CD14-positive monocyte (primary cell): Measurements from ENCODE around the gene TOGARAM1. TPM values are rescaled to one million over a fixed set of nuclear protein-coding genes. Genes with fewer than 3 reads are reported as not detected.

Source experiments
- DNase-seq, 3 donors: peaks; one replicate each; pipeline ENCODE4 v3.0.0-alpha.2; 2011 to 2022
- H2AFZ ChIP-seq: 2 replicates; pipeline ENCODE4 v1.6.0; 2012; ENCODE audit warnings: mild to moderate bottlenecking, low read depth, low read length, inconsistent platforms; ENCODE audit not compliant: insufficient read depth, poor library complexity, severe bottlenecking
- H3K27ac ChIP-seq, 2 donors: 1 replicate in 1 of 2; 2 replicates in 1 of 2; pipeline ENCODE4 v1.5.1; 2012 to 2013; ENCODE audit warnings: low read length in 2 of 2, control low read depth in 1 of 2, inconsistent platforms in 1 of 2, low read depth in 1 of 2, mild to moderate bottlenecking in 1 of 2
- H3K27me3 ChIP-seq, 2 donors: one replicate each; pipeline versions ENCODE4 v1.6.0 to v1.6.1; 2011 to 2013; ENCODE audit warnings: low read length in 2 of 2; ENCODE audit not compliant: control insufficient read depth in 2 of 2, insufficient read depth in 2 of 2
- H3K36me3 ChIP-seq, 2 donors: replicated peaks in 1 of 2; 1 replicate in 1 of 2; 2 replicates in 1 of 2; pipeline versions ENCODE4 v1.5.1 to v1.6.1; 2012 to 2013; ENCODE audit warnings: low read length in 2 of 2, control low read depth in 1 of 2, inconsistent platforms in 1 of 2, mild to moderate bottlenecking in 1 of 2; ENCODE audit not compliant: insufficient read depth in 2 of 2, control insufficient read depth in 1 of 2
- H3K4me1 ChIP-seq, 2 donors: 1 replicate in 1 of 2; 2 replicates in 1 of 2; pipeline versions ENCODE4 v1.5.1 to v1.6.1; 2012 to 2013; ENCODE audit warnings: low read length in 2 of 2, control low read depth in 1 of 2, inconsistent platforms in 1 of 2, mild to moderate bottlenecking in 1 of 2, moderate library complexity in 1 of 2; ENCODE audit not compliant: insufficient read depth in 2 of 2, control insufficient read depth in 1 of 2
- H3K4me2 ChIP-seq: replicated peaks from 2 replicates; pipeline ENCODE3; 2012; ENCODE audit warnings: low read length, moderate library complexity, mild to moderate bottlenecking; ENCODE audit not compliant: poor library complexity, severe bottlenecking; ENCODE audit errors: extremely low read depth
- H3K4me3 ChIP-seq, 3 experiments: fragments of 200-600 bp in 1 of 3; sonication (generic) in 1 of 3; replicated peaks in 1 of 3; 1 replicate in 2 of 3; 2 replicates in 1 of 3; pipeline ENCODE4 v1.5.1; 2011 to 2013; ENCODE audit warnings: low read length in 3 of 3, mild to moderate bottlenecking in 3 of 3, control low read depth in 2 of 3, low read depth in 2 of 3, inconsistent platforms in 1 of 3, moderate library complexity in 1 of 3
- H3K79me2 ChIP-seq: 2 replicates; pipeline ENCODE4 v1.6.0; 2012; ENCODE audit warnings: mild to moderate bottlenecking, control low read depth, inconsistent platforms, low read length, moderate library complexity; ENCODE audit not compliant: insufficient read depth
- H3K9ac ChIP-seq: 2 replicates; pipeline ENCODE4 v1.6.0; 2017; ENCODE audit warnings: low read length, mild to moderate bottlenecking; ENCODE audit not compliant: insufficient read depth, poor library complexity, severe bottlenecking
- H3K9me3 ChIP-seq, 2 donors: replicated peaks in 1 of 2; 1 replicate in 1 of 2; 2 replicates in 1 of 2; pipeline versions ENCODE4 v1.5.1 to v1.6.1; 2012 to 2013; ENCODE audit warnings: low read length in 2 of 2, control low read depth in 1 of 2; ENCODE audit not compliant: control insufficient read depth in 1 of 2, insufficient read depth in 1 of 2
- H4K20me1 ChIP-seq: 2 replicates; pipeline ENCODE4 v1.6.0; 2012; ENCODE audit warnings: mild to moderate bottlenecking, low read length, control low read depth, moderate library complexity; ENCODE audit not compliant: insufficient read depth
- H3K27ac Mint-ChIP-seq, 7 donors: one replicate each; pipeline ENCODE4 v1.8.0; 2020; ENCODE audit warnings: mild to moderate bottlenecking in 7 of 7, mixed read lengths in 7 of 7, moderate library complexity in 6 of 7, inconsistent platforms in 2 of 7
- H3K27me3 Mint-ChIP-seq, 3 donors: one replicate each; pipeline ENCODE4 v1.8.0; 2021 to 2022; ENCODE audit warnings: low read depth in 3 of 3, mild to moderate bottlenecking in 3 of 3, mixed read lengths in 3 of 3, moderate library complexity in 3 of 3, inconsistent platforms in 1 of 3
- H3K36me3 Mint-ChIP-seq, 2 donors: one replicate each; pipeline ENCODE4 v1.8.0; 2020; ENCODE audit warnings: mixed read lengths in 2 of 2, inconsistent platforms in 1 of 2, mild to moderate bottlenecking in 1 of 2
- H3K4me1 Mint-ChIP-seq: one replicate; pipeline ENCODE4 v1.8.0; 2020; ENCODE audit warnings: mild to moderate bottlenecking, mixed read lengths
- H3K4me3 Mint-ChIP-seq, 2 donors: one replicate each; pipeline ENCODE4 v1.8.0; 2020; ENCODE audit warnings: mild to moderate bottlenecking in 2 of 2, mixed read lengths in 2 of 2, moderate library complexity in 1 of 2
- H3K9me3 Mint-ChIP-seq, 7 donors: one replicate each; pipeline ENCODE4 v1.8.0; 2020 to 2022; ENCODE audit warnings: mixed read lengths in 7 of 7, mild to moderate bottlenecking in 6 of 7, moderate library complexity in 6 of 7, inconsistent platforms in 2 of 7
- CTCF ChIP-seq: fragments of 200-600 bp; IDR thresholded peaks from one replicate; pipeline ENCODE4 v1.8.0; 2022; ENCODE audit warnings: antibody characterized with exemption, mild to moderate bottlenecking
- WGBS: methylation state at CpG from one replicate; pipeline ENCODE4 v1.1.5; 2013; ENCODE audit warnings: missing lambda C conversion rate; ENCODE audit not compliant: insufficient coverage; 5-methylcytosine and 5-hydroxymethylcytosine counted together
- intact Hi-C, 2 donors: fragments of 100-400 bp; cut with micrococcal nuclease; formaldehyde crosslinking; loops; one replicate each; pipeline versions ENCODE4 v1.15.0 to v1.15.1; 2023
- polyA plus RNA-seq, 3 donors: library from polyadenylated mRNA; depleted of rRNA in 1 of 3; unstranded in 2 of 3; stranded (reverse) in 1 of 3; fragments of 300-500 nt in 2 of 3; fragments of >200 nt in 1 of 3; fragmentation: Illumina TruSeq in 2 of 3; gene quantifications; 1 replicate in 2 of 3; 2 replicates in 1 of 3; pipeline ENCODE4 v1.2.3, GENCODE V29; 2012 to 2021

Gene TOGARAM1
- polyA plus RNA-seq, 3 donors: 2.6 to 3.8 (median 3.4) TPM

DNA sequence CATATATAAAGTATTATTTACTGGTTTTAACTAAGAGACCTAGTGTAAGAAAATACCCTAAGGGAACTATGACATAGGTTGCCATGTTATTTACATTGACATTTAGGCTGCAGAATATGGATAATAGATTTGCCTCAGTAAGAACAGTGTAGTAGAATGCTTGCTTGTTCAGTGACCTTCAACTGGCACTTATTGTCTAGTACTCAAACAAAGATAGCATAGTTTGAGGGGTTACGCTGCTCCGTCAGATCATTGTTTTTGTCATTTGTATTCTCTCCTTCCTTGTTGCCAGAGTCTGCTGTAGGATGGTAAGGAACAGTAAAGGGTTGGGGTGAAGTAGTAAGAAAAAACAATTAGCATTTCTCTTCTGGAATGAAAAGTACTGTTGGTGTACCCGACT, 33.2 kb downstream of the TOGARAM1 start:
- Histone ChIP-seq H2AFZ (no peak overlapping the region), H3K4me3 (no peak overlapping the region), H3K79me2 (no peaks in the 10 kb centered on the region), H3K4me2 (no peak overlapping the region), H3K9ac (no peak overlapping the region), H3K27ac (no peak overlapping the region), H4K20me1 (no peaks in the 10 kb centered on the region), H3K36me3 (peaks cover 0 to 15% of the 10 kb centered on the region in 2 donors), H3K9me3 (no peaks in the 10 kb centered on the region), H3K27me3 (no peaks in the 10 kb centered on the region), H3K4me1 (no peaks in the 10 kb centered on the region)
- Mint-ChIP-seq H3K4me1 (no peaks in the 10 kb centered on the region), H3K4me3 (no peak overlapping the region), H3K27ac (no peak overlapping the region), H3K9me3 (peaks cover 0 to 12% (median 7%) of the 10 kb centered on the region in 7 donors), H3K27me3 (no peaks in the 10 kb centered on the region), H3K36me3 (peaks cover 20 to 28% of the 10 kb centered on the region in 2 donors)
- intact Hi-C loops: no loop called here
- TF ChIP-seq CTCF: no peak
- no peak for DNase-seq
- no CpG with 5 or more reads among the region's 3 CpGs for WGBS

DNA sequence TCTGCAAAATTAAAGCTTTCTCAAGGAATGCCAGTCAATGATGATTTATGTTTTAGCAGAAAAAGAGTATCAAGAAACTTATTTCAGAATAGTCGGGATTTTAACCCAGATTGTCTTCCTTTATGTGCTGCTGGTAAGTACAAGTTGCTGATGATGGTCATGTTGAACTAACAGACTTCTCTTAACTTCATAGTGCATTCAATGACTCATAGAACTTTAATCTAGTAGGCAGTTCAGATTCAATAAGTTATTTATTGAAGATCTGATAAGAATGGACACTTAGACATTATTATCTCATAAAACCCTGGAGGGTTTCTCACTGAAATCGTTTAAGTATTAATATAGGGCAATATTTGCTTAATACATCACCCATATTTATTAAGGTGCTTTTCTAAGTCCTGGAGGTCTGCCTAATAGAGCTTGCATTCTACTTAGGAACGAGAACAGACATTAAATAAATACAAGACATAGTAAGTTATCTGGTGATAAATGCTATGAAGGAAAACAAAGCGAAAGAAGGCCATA, 33.8 kb downstream of the TOGARAM1 start:
- H4K20me1 ChIP-seq: no peaks in the 10 kb centered on the region
- TF ChIP-seq CTCF: no peak
- no CpG with 5 or more reads among the region's 4 CpGs for WGBS

More for the DNA sequence above, 33.8 kb downstream of the TOGARAM1 start:
- Histone ChIP-seq H2AFZ (no peak overlapping the region), H3K4me3 (no peak overlapping the region), H3K27me3 (no peaks in the 10 kb centered on the region), H3K36me3 (peaks cover 0 to 19% of the 10 kb centered on the region in 2 donors), H3K27ac (no peak overlapping the region), H3K4me1 (no peaks in the 10 kb centered on the region), H3K9me3 (no peaks in the 10 kb centered on the region), H3K4me2 (no peak overlapping the region), H3K9ac (no peak overlapping the region), H3K79me2 (no peaks in the 10 kb centered on the region)
- H3K27ac Mint-ChIP-seq: no peak overlapping the region
- peaks cover 24 to 33% of the 10 kb centered on the region in 2 donors for H3K36me3 Mint-ChIP-seq
- H3K4me1 Mint-ChIP-seq: no peaks in the 10 kb centered on the region
- no peak overlapping the region for H3K4me3 Mint-ChIP-seq
- intact Hi-C loops: no loop called here
- no peak for DNase-seq
- H3K9me3 Mint-ChIP-seq: peaks cover 0 to 12% (median 7%) of the 10 kb centered on the region in 7 donors
- H3K27me3 Mint-ChIP-seq: no peaks in the 10 kb centered on the region
